K562 (cell line): ENCODE measurements around the gene DMAC2L. TPM values are rescaled to one million over a fixed set of nuclear protein-coding genes. Genes with fewer than 3 reads are reported as not detected.

Source experiments
- ATAC-seq: fragments of 200-7000 bp; cut with Tn5 transposase; 3 replicates; pipeline ENCODE4 v1.9.1; 2020; ENCODE audit warnings: moderate library complexity
- BruUV-seq: library from RNA; stranded (reverse); fragments of 400-500 nt; replicated peaks from 2 replicates; lab custom pipeline; 2021; lab: Mats Ljungman, UMichigan
- CTCF ChIA-PET: fragments of 300-600 bp; formaldehyde crosslinking; extraction: SDS; loops from one replicate; lab custom pipeline; 2021; ENCODE audit warnings: low intra/inter-chr PET ratio; lab: Yijun Ruan, JAX
- POLR2A ChIA-PET: fragments of 300-600, 350-650 bp; sonication (Branson Sonifier 250); formaldehyde crosslinking; extraction: SDS; loops from one replicate; lab custom pipeline; 2021; ENCODE audit warnings: antibody characterized with exemption, inconsistent platforms; lab: Yijun Ruan, JAX
- DNase-seq, 4 experiments: peaks; one replicate each; pipeline versions ENCODE4 v3.0.0 to v3.0.0-alpha.2; 2011 to 2018; ENCODE audit warnings: low spot score in 3 of 4, mixed read lengths in 3 of 4; ENCODE audit errors: extremely low read depth in 1 of 4
- FAIRE-seq: peaks from 2 replicates; lab custom pipeline; 2011; peaks lifted over from hg19 to GRCh38; lab: Jason Lieb, UNC
- H2AFZ ChIP-seq: 2 replicates; pipeline ENCODE4 v1.6.0; 2011; ENCODE audit warnings: low read depth, low read length, control low read depth, inconsistent platforms
- H3K27ac ChIP-seq: fragments of 200-600 bp; 3 replicates; pipeline ENCODE4 v1.8.0; 2011; ENCODE audit warnings: low read depth, mild to moderate bottlenecking, control low read depth, inconsistent platforms, low read length, moderate library complexity, mixed read lengths; ENCODE audit errors: extremely low read depth
- H3K27me3 ChIP-seq, 2 experiments: fragments of 300-600 bp in 1 of 2; 2 replicates in 1 of 2; 3 replicates in 1 of 2; pipeline versions ENCODE4 v1.6.0 to v1.8.0; 2011; ENCODE audit warnings: inconsistent platforms in 2 of 2, low read length in 2 of 2, mild to moderate bottlenecking in 1 of 2, mixed read lengths in 1 of 2, moderate library complexity in 1 of 2; ENCODE audit not compliant: control insufficient read depth in 2 of 2, insufficient read depth in 2 of 2
- H3K36me3 ChIP-seq: fragments of 300-600 bp; 3 replicates; pipeline ENCODE4 v1.8.0; 2011; ENCODE audit warnings: mild to moderate bottlenecking, low read length, inconsistent platforms; ENCODE audit not compliant: control insufficient read depth, insufficient read depth
- H3K4me1 ChIP-seq, 2 experiments: fragments of 200-600 bp in 1 of 2; replicated peaks in 1 of 2; 2 replicates in 1 of 2; 3 replicates in 1 of 2; pipeline versions ENCODE4 v1.5.1 to v1.8.0; 2011; ENCODE audit warnings: inconsistent platforms in 2 of 2, low read length in 2 of 2, mild to moderate bottlenecking in 1 of 2, mixed read lengths in 1 of 2, moderate library complexity in 1 of 2; ENCODE audit not compliant: control insufficient read depth in 2 of 2, insufficient read depth in 2 of 2
- H3K4me2 ChIP-seq: 2 replicates; pipeline ENCODE4 v1.6.1; 2011; ENCODE audit warnings: low read length, control low read depth, inconsistent platforms, mixed read lengths; ENCODE audit not compliant: insufficient read depth
- H3K4me3 ChIP-seq: fragments of 200-600 bp; sonication (generic), shearing (Covaris generic); 2 replicates; pipeline ENCODE4 v1.5.1; 2016; ENCODE audit warnings: control low read depth, inconsistent platforms
- H3K79me2 ChIP-seq: fragments of 200-600 bp; 3 replicates; pipeline ENCODE4 v1.8.0; 2011; ENCODE audit warnings: low read length, inconsistent platforms; ENCODE audit not compliant: control insufficient read depth, insufficient read depth
- H3K9ac ChIP-seq, 2 experiments: 2 replicates each; pipeline versions ENCODE4 v1.6.0 to v1.6.1; 2011; ENCODE audit warnings: low read depth in 2 of 2, low read length in 2 of 2, control low read depth in 1 of 2, inconsistent platforms in 1 of 2, mild to moderate bottlenecking in 1 of 2, mixed read lengths in 1 of 2; ENCODE audit not compliant: insufficient read depth in 1 of 2
- H3K9me1 ChIP-seq: one replicate; pipeline ENCODE4 v1.6.0; 2011; ENCODE audit warnings: inconsistent platforms, mild to moderate bottlenecking, low read length, moderate library complexity; ENCODE audit not compliant: control insufficient read depth, insufficient read depth
- H3K9me3 ChIP-seq: replicated peaks from 2 replicates; pipeline ENCODE4 v1.5.1; 2011; ENCODE audit warnings: low read depth, low read length, inconsistent platforms; ENCODE audit not compliant: control insufficient read depth, insufficient read depth
- H4K20me1 ChIP-seq: replicated peaks from 2 replicates; pipeline ENCODE4 v1.6.1; 2011; ENCODE audit warnings: low read length, inconsistent platforms, mixed read lengths; ENCODE audit not compliant: control insufficient read depth, insufficient read depth
- CBFB ChIP-seq: sonication (generic); formaldehyde crosslinking; IDR thresholded peaks from 2 replicates; pipeline ENCODE4 v1.4.0; 2020; ENCODE audit warnings: mild to moderate bottlenecking, missing genetic modification reagents
- CC2D1A ChIP-seq: fragments of 450-650 bp; IDR thresholded peaks from 2 replicates; pipeline ENCODE4 v1.6.1; 2017; ENCODE audit warnings: mild to moderate bottlenecking
- HDAC3 ChIP-seq: fragments of 450-650 bp; IDR thresholded peaks from 2 replicates; pipeline ENCODE4 v1.6.1; 2018; ENCODE audit warnings: borderline replicate concordance, mild to moderate bottlenecking, moderate library complexity; ENCODE audit not compliant: partially characterized antibody
- HDGF ChIP-seq: fragments of 450-650 bp; IDR thresholded peaks from 2 replicates; pipeline ENCODE4 v1.6.1; 2016
- PML ChIP-seq: IDR thresholded peaks from 2 replicates; pipeline ENCODE4 v1.6.1; 2012; ENCODE audit warnings: low read length, inconsistent platforms
- ZNF24 ChIP-seq: fragments of 450-650 bp; IDR thresholded peaks from 2 replicates; pipeline ENCODE4 v1.6.1; 2016
- WGBS: fragments of 100-300 bp; shearing (Covaris generic); methylation state at CpG from one replicate; pipeline ENCODE4 v1.1.6; 2016; ENCODE audit warnings: low coverage, mixed read lengths; ENCODE audit not compliant: insufficient coverage; ENCODE audit errors: missing lambda C conversion rate; 5-methylcytosine and 5-hydroxymethylcytosine counted together
- in situ Hi-C: fragments of 300-500 bp; cut with MboI; formaldehyde crosslinking; loops from 4 replicates; pipeline ENCODE4 v1.15.0; 2018; ENCODE audit warnings: inconsistent platforms, mixed read lengths
- intact Hi-C: fragments of 100-400 bp; cut with micrococcal nuclease; formaldehyde crosslinking; loops from 2 replicates; pipeline ENCODE4 v1.14.2; 2022
- polyA plus RNA-seq, 8 experiments: library from polyadenylated mRNA; depleted of rRNA in 4 of 8; stranded (reverse) in 5 of 8; unstranded in 3 of 8; fragments of >200 nt; fragmentation: Nextera tagmentation in 2 of 8; fragmentation: Illumina TruSeq in 1 of 8; extraction: Ambion mirVana in 2 of 8; extraction: Trizol in 1 of 8; gene quantifications; 2 replicates each; pipeline versions ENCODE4 v1.2.1 to v1.2.3, GENCODE V29; 2011 to 2014; ENCODE audit warnings: inconsistent platforms in 1 of 8, missing spikeins in 1 of 8
- total RNA-seq, 7 experiments: library from RNA; depleted of rRNA in 6 of 7; stranded (reverse); fragments of >200 nt in 6 of 7; fragmentation: Illumina TruSeq in 2 of 7; extraction: Trizol in 2 of 7; gene quantifications; 2 replicates each; pipeline versions ENCODE4 v1.2.1 to v1.2.3, GENCODE V29; 2011 to 2021; ENCODE audit warnings: low replicate concordance in 1 of 7
- TF ChIP-seq, protein P1 (sequence below): fragments of 250-450 bp; sonication (Bioruptor Pico); IDR thresholded peaks from 2 replicates; pipeline ENCODE4 v1.5.0; 2020; ENCODE audit warnings: mild to moderate bottlenecking
- TF ChIP-seq, protein P2 (sequence below): fragments of 450-650 bp; formaldehyde crosslinking; IDR thresholded peaks from 2 replicates; pipeline ENCODE4 v1.4.0; 2020; ENCODE audit warnings: mild to moderate bottlenecking, moderate library complexity
- TF ChIP-seq, protein P3 (sequence below), 3 experiments: fragments of 200-800 bp in 1 of 3; fragments of 250-450 bp in 1 of 3; fragments of 450-650 bp in 1 of 3; sonication (Bioruptor Pico) in 1 of 3; sonication (Bioruptor generic) in 1 of 3; formaldehyde crosslinking in 1 of 3; IDR thresholded peaks; 2 replicates each; pipeline versions ENCODE4 v1.6.1 to v1.8.0; 2016 to 2022; ENCODE audit warnings: mild to moderate bottlenecking in 2 of 3, missing genetic modification characterization in 2 of 3, missing compliant biosample characterization in 1 of 3, moderate library complexity in 1 of 3
- TF ChIP-seq, protein P4 (sequence below): fragments of 450-650 bp; IDR thresholded peaks from 2 replicates; pipeline ENCODE4 v1.6.1; 2016

The DMAC2L gene
- total and polyA plus RNA-seq, 9 of the 15 experiments (the other 6 are each of a cell fraction or from before 2014, with no cell fraction given): 4.0 to 37.2 (median 9.3) TPM

DNA sequence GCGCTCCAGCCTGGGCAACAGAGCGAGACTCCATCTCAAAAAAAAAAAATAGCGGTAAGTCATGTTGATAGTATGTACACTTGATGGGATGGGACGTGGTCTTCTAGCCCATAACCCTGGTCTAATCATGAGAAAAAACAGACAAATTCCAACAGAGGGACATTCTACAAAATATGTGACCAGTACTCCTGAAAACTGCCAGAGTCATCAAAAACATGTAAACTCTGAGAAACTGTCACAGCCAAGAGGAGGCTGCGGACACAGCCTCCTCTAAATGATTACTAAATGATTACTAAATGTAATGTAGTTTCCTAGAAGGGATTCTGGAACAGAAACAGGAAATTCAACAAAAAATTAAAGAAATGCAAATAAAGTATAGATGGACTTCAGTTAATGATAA, 63.6 kb downstream of the DMAC2L start:
- Histone ChIP-seq H3K79me2 (no peaks in the 10 kb centered on the region), H3K4me2 (no peak overlapping the region), H3K9ac (no peak overlapping the region), H3K4me1 (0 out of 5 replicates have a peak, but pooled peaks cover 0 to 4% of the 10 kb centered on the region in 2 experiments), H3K9me1 (no peaks in the 10 kb centered on the region), H3K9me3 (no peaks in the 10 kb centered on the region), H3K36me3 (peaks cover 2% of the 10 kb centered on the region; the same call in 1 of the 3 replicates), H3K27me3 (no peaks in the 10 kb centered on the region), H3K27ac (no peak overlapping the region), H4K20me1 (0 out of 2 replicates have a peak, but pooled peaks cover 3% of the 10 kb centered on the region), H2AFZ (no peak overlapping the region), H3K4me3 (no peak overlapping the region)
- in situ Hi-C loops (no loop called here), intact Hi-C loops (no loop called here)
- 100% methylated on average over 2 of the region's 5 CpGs for WGBS
- no peak for DNase-seq
- POLR2A ChIA-PET: no interaction called here
- no peak for ATAC-seq
- CTCF ChIA-PET: no interaction called here
- no peak for TF ChIP-seq CBFB (CRISPR knock-in tag)
- TF ChIP-seq, protein P1, sequence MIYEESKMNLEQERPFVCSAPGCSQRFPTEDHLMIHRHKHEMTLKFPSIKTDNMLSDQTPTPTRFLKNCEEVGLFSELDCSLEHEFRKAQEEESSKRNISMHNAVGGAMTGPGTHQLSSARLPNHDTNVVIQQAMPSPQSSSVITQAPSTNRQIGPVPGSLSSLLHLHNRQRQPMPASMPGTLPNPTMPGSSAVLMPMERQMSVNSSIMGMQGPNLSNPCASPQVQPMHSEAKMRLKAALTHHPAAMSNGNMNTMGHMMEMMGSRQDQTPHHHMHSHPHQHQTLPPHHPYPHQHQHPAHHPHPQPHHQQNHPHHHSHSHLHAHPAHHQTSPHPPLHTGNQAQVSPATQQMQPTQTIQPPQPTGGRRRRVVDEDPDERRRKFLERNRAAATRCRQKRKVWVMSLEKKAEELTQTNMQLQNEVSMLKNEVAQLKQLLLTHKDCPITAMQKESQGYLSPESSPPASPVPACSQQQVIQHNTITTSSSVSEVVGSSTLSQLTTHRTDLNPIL: no peak
- TF ChIP-seq, protein P2, sequence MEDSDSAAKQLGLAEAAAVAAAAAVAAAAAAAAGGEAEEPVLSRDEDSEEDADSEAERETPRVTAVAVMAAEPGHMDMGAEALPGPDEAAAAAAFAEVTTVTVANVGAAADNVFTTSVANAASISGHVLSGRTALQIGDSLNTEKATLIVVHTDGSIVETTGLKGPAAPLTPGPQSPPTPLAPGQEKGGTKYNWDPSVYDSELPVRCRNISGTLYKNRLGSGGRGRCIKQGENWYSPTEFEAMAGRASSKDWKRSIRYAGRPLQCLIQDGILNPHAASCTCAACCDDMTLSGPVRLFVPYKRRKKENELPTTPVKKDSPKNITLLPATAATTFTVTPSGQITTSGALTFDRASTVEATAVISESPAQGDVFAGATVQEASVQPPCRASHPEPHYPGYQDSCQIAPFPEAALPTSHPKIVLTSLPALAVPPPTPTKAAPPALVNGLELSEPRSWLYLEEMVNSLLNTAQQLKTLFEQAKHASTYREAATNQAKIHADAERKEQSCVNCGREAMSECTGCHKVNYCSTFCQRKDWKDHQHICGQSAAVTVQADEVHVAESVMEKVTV (CRISPR knock-in tag): no peak
- no peak for TF ChIP-seq CC2D1A
- no peak for TF ChIP-seq HDAC3
- TF ChIP-seq ZNF24: no peak
- TF ChIP-seq, protein P3, sequence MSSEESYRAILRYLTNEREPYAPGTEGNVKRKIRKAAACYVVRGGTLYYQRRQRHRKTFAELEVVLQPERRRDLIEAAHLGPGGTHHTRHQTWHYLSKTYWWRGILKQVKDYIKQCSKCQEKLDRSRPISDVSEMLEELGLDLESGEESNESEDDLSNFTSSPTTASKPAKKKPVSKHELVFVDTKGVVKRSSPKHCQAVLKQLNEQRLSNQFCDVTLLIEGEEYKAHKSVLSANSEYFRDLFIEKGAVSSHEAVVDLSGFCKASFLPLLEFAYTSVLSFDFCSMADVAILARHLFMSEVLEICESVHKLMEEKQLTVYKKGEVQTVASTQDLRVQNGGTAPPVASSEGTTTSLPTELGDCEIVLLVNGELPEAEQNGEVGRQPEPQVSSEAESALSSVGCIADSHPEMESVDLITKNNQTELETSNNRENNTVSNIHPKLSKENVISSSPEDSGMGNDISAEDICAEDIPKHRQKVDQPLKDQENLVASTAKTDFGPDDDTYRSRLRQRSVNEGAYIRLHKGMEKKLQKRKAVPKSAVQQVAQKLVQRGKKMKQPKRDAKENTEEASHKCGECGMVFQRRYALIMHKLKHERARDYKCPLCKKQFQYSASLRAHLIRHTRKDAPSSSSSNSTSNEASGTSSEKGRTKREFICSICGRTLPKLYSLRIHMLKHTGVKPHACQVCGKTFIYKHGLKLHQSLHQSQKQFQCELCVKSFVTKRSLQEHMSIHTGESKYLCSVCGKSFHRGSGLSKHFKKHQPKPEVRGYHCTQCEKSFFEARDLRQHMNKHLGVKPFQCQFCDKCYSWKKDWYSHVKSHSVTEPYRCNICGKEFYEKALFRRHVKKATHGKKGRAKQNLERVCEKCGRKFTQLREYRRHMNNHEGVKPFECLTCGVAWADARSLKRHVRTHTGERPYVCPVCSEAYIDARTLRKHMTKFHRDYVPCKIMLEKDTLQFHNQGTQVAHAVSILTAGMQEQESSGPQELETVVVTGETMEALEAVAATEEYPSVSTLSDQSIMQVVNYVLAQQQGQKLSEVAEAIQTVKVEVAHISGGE (CRISPR knock-in tag; IDR thresholded peaks at IDR 0.05): no peak
- TF ChIP-seq, protein P4, sequence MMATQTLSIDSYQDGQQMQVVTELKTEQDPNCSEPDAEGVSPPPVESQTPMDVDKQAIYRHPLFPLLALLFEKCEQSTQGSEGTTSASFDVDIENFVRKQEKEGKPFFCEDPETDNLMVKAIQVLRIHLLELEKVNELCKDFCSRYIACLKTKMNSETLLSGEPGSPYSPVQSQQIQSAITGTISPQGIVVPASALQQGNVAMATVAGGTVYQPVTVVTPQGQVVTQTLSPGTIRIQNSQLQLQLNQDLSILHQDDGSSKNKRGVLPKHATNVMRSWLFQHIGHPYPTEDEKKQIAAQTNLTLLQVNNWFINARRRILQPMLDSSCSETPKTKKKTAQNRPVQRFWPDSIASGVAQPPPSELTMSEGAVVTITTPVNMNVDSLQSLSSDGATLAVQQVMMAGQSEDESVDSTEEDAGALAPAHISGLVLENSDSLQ: no peak
- no peak for TF ChIP-seq PML
- TF ChIP-seq HDGF: no peak
- no peak for FAIRE-seq
- no TSS peak for BruUV-seq
